HG03064 (cell line): ENCODE data around the gene PRIM2.
A peak's percentile ranks its signal among the peaks of the same experiment; 100 is the strongest.
"Not testable (repeated sequence)": the region's sequence is repeated elsewhere in the genome, so short reads cannot be mapped to it uniquely, and the experiment has no call there.

Source experiments
- ATAC-seq: cut with Tn5 transposase; IDR thresholded peaks from one replicate; pipeline ENCODE4 v1.9.1; 2021; ENCODE audit warnings: low read depth; ENCODE audit not compliant: unreplicated experiment

Gene PRIM2, protein sequence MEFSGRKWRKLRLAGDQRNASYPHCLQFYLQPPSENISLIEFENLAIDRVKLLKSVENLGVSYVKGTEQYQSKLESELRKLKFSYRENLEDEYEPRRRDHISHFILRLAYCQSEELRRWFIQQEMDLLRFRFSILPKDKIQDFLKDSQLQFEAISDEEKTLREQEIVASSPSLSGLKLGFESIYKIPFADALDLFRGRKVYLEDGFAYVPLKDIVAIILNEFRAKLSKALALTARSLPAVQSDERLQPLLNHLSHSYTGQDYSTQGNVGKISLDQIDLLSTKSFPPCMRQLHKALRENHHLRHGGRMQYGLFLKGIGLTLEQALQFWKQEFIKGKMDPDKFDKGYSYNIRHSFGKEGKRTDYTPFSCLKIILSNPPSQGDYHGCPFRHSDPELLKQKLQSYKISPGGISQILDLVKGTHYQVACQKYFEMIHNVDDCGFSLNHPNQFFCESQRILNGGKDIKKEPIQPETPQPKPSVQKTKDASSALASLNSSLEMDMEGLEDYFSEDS

DNA sequence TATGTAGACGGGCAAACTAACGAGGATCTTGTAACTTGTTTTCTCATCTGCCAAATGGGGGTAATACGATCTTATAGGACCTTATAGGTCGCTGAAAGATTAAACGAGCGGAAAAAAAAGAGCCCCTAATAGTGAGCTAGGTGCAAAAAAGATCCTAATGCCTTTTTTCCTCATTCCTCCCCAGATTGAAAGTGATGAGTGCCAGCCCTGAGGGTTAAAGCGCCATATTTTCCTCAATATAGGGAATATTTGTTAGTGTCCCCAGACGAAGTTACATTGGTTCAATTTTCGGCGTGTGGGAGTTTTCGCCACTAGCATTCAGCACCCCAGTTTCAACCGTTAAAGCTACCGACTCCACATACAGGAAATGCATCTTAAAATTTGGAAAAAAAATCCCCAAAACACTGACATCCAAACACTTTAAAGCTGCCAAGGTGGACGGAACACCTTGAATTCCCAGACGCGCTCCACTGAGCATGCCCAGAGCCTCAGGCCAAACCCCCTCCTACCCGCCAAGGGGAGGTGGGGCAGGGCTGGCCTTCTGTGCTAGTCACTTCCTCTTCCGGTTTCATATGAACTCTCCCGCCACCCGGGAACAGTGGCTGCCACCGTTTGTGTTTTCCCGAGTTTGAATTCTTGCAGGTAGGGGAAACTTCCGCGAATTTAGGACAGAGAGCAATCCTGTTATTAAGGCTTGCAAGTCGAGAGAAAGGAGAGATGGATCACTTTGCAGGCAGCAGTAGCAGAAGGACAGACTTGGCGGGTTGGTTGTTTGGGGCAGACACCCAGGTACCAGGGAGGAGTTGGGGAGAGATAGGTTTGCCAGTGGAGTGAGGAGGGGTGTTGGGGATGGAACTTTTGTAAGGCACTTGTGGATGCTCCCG is at the start of gene PRIM2:
TSS of gene PRIM2 (plus strand) at position 571 of the 884 bp plus-strand sequence. CDS start 816 bp downstream, outside the sequence.
- peak; percentile 78 for ATAC-seq

DNA sequence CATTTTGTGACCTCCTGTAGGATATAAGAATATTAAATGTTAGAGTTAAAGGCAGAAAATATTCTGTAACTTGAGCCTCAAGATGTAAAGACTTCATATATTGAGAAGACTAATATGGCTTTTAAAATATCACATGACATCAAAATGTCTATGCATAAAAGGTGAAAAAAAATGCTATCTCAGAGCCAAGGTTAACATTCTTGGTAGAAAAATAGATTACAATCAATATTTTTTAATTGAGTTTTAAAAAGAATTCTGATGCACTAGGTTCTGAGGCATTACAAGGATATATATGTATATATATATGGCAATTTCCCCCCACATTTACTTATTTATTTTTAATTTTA is 49.2 kb upstream of the PRIM2 start:
- no peak for ATAC-seq

DNA sequence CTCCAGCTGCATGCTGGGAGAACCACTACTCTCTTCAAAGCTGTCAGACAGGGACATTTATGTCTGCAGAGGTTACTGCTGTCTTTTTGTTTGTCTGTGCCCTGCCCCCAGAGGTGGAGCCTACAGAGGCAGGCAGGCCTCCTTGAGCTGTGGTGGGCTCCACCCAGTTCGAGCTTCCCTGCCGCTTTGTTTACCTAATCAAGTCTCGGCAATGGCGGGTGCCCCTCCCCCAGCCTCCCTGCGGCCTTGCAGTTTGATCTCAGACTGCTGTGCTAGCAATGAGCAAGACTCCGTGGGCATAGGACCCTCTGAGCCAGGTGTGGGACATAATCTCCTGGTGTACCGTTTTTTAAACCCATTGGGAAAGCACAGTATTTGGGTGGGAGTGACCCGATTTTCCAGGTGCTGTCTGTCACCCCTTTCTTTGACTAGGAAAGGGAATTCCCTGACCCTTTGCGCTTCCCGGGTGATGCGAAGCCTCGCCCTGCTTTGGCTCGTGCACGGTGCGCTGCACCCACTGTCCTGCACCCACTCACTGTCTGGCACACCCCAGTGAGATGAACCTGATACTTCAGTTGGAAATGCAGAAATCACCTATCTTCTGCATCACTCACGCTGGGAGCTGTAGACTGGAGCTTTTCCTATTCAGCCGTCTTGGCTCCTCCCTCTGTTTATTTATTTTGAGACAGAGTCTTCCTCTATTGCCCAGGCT is 43.2 kb upstream of the PRIM2 start:
- ATAC-seq: not testable (repeated sequence)

DNA sequence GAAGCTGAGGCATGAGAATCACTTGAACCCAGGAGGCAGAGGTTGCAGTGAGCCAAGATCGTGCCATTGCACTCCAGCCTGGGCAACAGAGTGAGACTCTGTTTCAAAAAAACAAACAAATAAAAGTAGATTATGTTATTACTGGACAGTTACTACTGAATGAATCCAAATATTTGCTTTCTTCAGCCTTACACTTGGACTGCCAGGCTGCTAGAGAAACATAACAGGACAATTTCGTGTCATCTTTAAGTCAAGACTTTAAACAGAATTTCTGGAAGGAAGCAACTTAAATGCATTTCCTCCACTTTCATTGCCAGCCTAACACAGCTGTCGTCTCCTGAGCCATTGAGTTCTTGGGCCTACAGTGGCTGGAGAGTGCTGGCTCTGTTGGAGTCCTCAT is 42.0 kb upstream of the PRIM2 start:
- ATAC-seq: no peak

DNA sequence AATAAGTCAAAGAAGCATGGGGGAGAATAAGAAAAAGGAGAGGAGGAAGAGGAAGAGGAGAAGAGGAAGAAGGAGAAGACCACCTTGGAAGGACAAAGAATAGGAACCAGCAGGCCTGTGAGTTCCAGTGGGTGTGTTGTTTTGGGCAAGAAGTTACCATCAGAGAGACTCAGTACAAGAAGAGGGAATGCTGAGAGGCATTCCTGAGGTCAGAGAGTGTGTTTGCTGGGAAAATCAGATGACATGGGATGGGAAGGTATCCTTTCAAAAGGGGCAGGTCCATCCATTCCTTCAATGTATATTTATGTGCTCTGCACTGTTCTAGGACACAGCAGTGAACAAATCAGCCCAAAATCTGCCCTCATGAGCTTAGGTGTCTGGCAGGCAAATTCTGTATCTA is 40.5 kb upstream of the PRIM2 start:
- no peak for ATAC-seq

DNA sequence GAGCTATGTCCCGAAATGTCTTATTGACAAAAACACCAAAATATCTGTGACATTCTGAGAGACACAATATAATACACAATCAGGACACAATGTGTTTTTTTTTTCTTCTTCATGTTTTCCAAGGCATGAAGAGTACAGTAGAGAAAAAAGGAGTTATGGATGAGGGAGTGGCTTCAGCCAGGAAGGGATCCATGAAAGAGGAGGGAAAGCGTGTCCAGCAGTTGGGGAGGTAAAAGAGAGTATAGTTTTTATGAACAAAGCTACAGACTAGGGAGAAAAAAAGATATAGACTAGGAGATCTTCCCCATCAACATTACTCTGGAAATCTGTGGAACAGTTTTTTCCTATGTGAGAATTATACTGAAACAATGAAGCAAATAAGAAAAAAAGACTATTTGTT is 38.9 kb upstream of the PRIM2 start:
- ATAC-seq: no peak

DNA sequence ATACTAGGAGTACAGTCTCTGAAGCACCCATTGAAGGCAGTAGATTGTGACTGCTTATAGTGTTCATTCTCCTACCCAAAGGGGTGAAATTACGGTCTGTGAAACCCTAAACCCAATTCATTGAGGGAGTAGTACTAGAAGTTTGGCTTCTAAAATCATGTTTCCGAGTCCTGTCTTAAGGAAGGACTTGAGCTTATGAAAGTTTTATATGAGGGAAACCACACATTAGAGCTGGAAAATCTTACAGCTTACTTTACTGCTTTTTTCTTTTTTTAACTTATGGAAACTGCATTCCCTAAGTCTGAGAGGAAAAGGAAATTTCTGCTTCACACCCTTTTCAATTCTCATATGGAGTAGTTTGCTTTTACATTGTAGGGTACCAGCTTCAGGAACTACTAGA is 38.4 kb upstream of the PRIM2 start:
- no peak for ATAC-seq

DNA sequence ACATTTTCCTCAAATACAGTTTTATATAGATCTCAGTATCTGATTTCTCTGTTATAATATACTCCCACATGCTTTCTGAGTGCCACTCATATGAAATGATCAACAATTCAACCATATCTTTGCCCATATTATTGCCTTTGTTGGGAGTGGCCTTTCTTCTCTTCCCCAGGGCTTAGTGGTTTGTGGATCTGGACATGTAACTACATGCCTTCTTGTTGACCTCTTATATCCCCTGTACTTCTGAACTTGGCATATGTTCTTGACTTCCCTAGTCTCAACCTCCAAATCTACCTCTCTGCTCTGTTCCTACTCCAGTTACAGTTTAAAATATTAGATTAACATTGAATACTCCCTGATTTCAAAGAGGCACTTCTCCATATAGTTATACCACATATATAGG is 34.3 kb upstream of the PRIM2 start:
- ATAC-seq: no peak

DNA sequence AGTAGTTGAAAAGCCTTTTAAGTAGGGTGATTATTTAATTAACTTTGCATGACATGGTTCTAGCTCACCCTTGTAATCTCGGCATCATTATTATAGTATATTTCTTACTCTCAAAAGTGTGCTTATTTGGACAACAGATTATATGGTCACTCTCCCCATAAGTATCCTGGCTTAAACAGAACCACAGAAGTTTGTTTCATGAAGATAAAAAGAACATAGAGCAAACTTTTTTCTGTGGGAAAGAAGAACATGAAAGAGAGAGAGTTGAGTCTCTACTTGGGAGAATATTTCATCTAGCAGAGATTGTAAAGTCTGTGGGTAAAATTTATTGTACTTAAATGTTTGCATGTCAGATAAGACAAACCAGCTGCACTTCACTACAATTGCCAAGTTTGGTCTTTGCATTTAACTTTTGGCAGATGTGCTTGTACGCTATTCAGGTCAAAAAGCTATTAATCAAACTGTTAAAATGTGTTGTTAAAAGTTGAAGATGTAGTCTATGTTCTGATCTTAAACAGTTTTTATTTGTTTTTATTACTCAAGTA is 33.4 kb upstream of the PRIM2 start:
- no peak for ATAC-seq

DNA sequence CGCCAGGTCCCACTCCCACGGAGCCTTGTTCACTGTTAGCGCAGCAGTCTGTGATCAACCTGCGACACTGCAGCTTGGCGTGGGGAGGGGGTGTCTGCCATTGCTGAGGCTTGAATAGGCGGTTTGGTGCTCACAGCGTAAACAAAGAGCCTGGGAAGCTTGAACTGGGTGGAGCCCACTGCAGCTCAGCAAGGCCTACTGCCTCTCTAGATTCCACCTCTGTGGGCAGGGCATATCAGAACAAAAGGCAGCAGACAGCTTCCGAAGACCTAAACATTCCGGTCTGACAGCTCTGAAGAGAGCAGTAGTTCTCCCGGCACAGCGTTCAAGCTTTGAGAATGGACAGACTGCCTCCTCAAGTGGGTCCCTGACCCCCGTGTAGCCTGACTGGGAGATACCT is 29.3 kb upstream of the PRIM2 start:
- ATAC-seq: not testable (repeated sequence)

DNA sequence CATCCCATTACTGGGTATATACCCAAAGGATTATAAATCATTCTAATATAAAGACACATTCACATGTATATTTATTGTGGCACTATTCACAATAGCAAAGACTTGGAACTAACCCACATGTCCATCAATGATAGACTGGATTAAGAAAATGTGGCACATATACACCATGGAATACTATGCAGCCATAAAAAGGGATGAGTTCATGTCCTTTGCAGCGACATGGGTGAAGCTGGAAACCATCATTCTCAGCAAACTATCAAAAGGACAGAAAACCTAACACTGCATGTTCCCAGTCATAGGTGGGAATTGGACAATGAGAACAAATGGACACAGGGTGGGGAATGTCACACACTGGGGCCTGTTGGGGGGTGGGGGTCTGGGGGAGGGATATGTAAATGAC is 24.0 kb upstream of the PRIM2 start:
- not testable (repeated sequence) for ATAC-seq

DNA sequence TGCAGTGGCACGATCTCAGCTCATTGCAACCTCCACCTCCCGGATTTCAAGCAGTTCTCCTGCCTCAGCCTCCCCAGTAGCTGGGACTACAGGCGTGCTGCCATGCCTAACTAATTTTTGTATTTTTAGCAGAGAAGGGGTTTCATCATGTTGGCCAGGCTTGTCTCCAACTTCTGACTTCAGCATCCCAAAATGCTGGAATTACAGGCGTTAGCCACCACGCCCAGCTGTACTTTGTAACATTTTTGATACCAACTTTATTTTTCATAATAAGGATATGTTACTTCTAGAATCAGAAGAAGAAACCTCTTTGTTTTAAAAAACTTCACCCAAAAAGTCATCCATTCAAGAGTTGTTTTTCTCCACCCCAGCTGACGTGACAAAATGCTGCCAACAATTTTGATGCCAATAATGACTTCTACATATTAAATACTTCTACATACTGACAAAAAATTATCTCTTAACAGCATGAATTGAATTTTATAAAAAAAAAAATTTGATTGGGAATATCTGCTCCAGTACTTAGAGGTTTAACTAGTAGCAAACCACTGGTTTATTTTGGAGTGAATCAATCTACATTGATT is 22.5 kb upstream of the PRIM2 start:
- ATAC-seq: no peak

DNA sequence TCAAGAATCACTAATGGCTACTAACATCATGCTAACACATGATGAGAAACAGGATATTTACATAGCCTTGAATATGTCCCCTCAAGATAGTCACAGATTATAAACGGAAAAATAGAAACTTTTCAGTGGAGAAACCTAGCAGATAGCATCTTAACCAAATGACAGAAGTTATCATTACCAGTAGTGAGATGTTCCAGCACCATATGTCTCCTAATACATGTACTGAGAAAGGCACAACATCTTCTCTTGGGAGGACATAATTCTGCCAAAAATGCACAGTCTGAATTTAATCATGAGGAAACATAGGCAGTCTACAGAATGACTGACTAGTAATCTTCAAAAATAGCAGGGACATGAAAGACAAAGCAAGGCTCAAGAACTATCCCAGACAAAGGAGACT is 19.9 kb upstream of the PRIM2 start:
- no peak for ATAC-seq

DNA sequence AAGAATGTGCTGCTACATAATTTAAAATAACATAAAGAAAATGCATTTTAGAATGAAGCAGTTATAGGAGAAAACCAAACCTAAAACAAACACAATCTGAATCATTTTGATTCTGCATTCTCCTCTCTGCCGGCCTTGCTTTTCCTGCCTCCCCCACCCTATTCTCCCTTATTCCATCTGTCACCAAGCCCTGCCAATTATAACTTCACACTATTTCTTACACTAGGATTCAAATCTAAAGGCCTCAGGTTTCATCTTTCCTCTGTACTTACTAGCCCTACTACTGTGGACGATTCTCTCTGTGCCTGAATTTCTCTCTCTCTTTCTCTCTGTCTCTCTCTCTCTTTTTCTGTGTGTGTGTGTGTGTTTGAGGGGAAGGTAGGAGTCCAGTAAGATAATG is 18.7 kb upstream of the PRIM2 start:
- ATAC-seq: no peak

DNA sequence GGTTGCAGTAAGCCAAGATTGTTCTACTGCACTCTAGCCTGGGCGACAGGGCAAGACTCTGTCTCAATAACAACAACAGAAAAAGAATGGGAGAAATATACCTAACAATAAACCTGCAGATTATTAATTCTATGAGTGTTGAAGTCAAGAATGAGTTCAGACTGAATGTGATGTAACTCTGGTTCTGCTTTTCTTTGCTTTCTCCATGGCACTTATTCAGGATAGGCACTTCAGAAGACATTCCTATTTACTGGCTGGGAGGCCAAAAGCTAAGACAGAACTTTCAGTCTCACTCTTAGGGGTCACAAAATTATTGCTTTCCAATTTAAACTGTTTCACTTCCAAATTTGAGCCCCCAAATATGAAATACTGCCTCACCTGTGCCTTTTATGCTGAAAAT is 15.7 kb upstream of the PRIM2 start:
- ATAC-seq: no peak

DNA sequence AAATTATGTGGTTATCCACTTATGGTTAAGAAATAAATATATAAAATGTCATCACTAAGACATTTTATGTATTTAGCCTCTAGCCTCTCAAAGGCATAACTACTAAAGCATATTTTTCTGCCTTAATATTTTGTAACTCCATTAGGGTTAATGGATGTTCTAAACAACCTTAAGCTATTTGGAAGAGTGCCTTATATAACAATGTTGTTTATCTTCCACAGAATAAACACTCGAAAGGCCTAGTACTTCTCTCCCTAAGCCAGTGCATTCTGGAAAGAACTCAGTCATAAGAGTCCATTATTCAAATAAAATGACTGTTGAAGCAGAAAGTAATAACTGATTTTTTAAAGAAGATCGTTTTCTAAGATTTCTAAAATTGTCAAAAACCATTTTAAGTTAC is 15.0 kb upstream of the PRIM2 start:
- ATAC-seq: no peak

DNA sequence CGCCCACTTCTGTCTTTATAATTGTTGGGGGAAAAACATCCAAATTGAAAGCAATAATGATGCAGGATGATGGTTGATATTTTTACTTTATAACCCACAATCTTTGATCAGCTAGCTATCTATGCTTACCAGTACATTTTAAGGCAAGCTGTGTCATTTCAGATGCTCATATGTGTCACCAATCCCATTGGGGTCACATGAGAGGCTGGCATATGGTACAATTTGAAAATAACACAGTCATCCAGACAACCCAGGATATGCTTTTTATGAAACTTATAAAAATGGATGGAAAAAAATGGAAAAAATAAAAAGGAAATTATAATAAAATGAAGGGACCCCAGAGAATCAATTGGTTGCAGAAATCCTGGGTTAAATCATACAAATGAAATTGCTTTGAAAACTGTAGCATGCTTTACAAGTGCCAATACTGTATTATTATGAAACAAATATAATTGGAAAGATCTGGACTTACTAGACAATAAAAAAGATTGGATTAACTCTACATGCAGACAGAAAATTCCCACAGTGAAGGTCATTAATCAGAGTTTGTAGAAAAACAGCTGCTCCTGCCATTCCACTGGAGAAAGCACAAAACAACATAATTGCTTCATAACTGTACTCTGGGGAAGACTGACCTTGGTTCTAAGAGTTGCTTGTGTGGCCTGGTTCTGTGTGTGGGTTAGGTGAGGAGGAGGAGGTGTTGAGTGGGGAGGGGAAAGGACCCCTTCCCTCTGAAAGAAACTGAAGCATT is 13.3 kb upstream of the PRIM2 start:
- no peak for ATAC-seq

DNA sequence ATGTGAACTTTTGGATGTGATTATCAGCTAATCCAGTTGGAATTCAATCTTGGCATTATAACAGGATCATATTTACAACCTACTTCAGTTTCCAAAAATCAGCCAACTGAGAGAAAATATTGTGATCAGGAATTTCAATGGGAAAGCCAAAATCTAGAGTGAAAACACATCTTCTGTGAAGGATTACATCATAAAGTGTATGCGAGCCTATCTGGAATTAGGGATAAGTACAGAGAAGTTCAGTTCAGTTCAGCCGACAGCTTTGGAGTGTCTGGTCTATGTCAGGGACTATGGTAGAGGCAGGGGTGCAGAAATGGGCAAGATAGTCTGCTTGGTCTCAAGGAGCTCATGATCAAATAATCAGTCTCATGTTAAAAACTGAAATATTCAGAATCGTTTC is 12.3 kb upstream of the PRIM2 start:
- ATAC-seq: no peak

DNA sequence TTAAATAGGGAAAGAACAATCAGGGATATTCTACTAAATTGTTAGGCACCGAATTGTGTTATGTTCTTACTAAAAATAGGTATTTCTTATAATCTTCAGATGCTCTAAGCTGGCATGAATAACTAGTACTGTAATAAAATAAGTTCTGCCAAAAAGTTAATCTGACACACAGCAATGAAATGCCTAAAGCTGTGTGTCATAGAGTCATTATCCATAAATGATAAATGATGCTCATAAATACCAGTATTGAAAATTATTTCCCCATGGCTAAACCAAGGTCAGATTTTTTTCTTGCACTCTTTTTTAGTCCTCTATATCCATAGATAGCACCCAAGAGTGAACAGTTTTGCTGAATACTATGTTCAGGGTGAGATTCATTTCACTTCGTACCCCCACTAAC is 11.7 kb upstream of the PRIM2 start:
- ATAC-seq: no peak

DNA sequence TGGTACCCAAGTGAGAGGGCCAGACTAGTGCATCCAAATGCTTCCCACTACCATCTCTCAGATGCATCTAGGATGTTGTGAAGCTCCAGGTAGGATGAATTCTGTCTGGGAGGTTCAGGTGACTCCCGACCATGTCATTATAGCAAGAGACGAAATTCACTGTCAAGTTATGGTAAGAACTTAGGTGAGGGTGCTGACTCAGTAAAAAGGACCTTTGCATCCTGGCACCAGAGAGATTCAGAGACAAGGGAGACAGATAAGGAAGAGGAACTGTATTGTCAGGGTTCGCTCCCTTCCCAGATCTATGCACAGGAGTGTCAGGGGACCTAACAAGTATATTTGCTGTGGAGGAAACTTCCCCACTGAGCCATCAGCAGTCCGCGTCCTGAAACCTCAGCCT is 11.2 kb upstream of the PRIM2 start:
- ATAC-seq: no peak
